WERI-Rb-1 (cell line): ENCODE results near the gene TBC1D3H.
"Not testable (repeated sequence)": the region's sequence is repeated elsewhere in the genome, so short reads cannot be mapped to it uniquely, and the experiment has no call there.

ENCODE experiments used
- DNase-seq: peaks from one replicate; pipeline ENCODE4 v3.0.0-alpha.2; 2020
- H3K27ac ChIP-seq: fragments of 250-450 bp; sonication (Bioruptor Pico); 2 replicates; pipeline ENCODE4 v1.5.1; 2020; ENCODE audit warnings: mild to moderate bottlenecking, moderate library complexity
- H3K27me3 ChIP-seq: fragments of 250-450 bp; sonication (Bioruptor Pico); 2 replicates; pipeline ENCODE4 v1.5.1; 2021; ENCODE audit warnings: mild to moderate bottlenecking, low read depth, moderate library complexity; ENCODE audit not compliant: insufficient read depth, severe bottlenecking
- H3K36me3 ChIP-seq: fragments of 250-450 bp; sonication (Bioruptor Pico); 2 replicates; pipeline ENCODE4 v1.5.1; 2020; ENCODE audit warnings: mild to moderate bottlenecking, moderate library complexity
- H3K4me3 ChIP-seq: 2 replicates; pipeline ENCODE4 v1.5.1; 2011; ENCODE audit warnings: low read depth, mild to moderate bottlenecking, control low read depth, low read length
- H3K9me3 ChIP-seq: fragments of 250-450 bp; sonication (Bioruptor Pico); 2 replicates; pipeline ENCODE4 v1.5.1; 2021; ENCODE audit warnings: mild to moderate bottlenecking, moderate library complexity; ENCODE audit not compliant: severe bottlenecking

The TBC1D3H gene

DNA sequence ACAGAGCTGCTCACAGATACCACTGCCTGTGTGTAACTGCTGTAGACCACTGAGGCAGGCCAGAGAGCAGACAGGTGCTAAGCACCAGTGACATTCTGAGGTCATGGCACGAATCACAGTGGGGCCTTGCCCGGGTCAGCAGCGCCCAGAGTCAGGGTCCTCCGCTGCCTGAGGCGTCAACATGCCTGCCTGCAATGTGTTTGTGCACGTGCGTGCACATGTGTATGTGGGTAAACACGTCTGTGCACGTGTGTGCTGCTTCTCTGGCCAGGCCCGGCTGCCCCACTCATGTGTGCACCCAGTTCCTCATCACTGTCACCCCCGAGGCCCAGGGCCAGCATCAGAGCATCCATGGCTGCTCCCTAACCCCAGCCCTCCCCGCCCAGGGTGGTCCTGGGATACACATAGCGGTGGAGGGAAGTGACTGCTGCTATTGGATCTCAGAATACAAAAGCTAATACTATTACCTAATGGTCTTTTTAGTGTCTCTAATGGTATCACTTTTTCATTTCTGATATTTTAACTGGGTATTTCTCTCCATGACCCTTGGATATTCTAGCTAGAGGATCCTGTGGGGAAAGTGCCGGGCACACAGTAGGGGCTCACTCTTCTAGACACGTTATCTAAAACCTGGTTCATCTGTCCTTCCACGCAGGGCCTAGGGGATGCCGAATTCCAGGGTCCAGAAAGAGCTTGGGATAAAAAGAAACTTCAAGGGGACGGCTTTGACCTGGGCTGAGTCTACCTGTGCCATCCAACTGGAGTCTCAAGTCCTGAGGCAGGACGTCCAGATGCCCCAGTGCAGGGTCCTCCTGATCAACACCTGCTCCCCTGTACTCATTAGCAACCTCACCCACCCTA lies at the start of gene TBC1D3H:
Gene TBC1D3H (minus strand): TSS at position 51 of the 861 bp plus-strand sequence. CDS start 1,540 bp downstream, outside the sequence.
- not testable (repeated sequence) for H3K27ac ChIP-seq, H3K9me3 ChIP-seq, DNase-seq, H3K36me3 ChIP-seq, H3K4me3 ChIP-seq, H3K27me3 ChIP-seq

DNA sequence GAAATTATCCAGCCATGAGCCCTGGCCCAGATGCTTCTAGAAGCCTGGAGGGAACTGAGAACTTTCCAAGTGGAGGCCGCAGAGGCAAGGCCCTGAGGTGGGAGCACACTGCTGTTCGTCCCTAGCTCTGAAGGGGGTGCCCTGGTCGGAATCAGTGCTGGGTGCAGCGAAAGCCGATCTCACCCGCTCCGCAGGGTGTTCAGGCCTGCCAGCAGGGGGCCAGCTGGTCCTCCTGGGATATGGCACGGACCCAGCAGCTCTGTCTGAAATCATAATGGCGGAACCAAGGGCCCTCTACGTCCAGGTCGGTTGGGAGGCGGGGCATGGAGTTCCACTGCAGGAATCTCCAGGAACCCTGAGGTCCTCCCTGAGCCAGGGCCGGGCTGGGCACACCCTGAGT lies 40.7 kb upstream of the TBC1D3H start:
- H3K4me3 ChIP-seq, H3K27ac ChIP-seq, DNase-seq, H3K36me3 ChIP-seq, H3K9me3 ChIP-seq, H3K27me3 ChIP-seq: not testable (repeated sequence)

DNA sequence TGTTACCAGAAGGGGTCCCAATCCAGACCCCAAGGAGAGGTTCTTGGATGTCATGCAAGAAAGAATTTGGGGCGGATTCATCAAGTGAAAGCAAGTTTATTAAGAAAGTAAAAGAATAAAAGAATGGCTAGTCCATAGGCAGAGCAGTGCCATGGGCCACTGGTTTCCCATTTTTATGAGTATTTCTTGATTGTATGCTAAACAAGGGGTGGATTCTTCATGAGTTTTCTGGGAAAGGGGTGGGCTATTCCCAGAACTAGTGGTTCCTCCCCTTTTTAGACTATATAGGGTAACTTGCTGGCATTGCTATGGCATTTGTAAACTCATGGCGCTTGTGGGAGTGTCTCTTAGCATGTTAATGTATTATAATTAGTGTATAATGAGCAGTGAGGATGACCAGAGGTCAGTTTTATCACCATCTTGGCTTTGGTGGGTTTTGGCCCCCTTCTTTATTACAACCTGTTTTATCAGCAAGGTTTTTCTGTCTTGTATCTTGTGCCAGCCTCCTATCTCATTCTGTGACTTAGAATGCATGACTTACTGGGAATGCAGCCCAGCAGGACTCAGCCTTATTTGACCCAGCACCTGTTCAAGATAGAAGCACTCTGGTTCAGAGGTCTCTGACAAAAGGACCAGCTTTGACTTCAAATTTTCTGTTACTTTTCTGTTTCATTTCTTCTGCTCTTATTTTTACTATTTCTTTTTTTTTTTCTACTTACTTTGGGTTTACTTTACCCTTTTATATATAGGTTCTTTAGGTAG lies 27.1 kb upstream of the TBC1D3H start:
- H3K27me3 ChIP-seq, H3K4me3 ChIP-seq, H3K9me3 ChIP-seq, DNase-seq, H3K27ac ChIP-seq, H3K36me3 ChIP-seq: not testable (repeated sequence)

- not testable (repeated sequence) for H3K36me3 ChIP-seq, DNase-seq, H3K27me3 ChIP-seq, H3K4me3 ChIP-seq, H3K9me3 ChIP-seq, H3K27ac ChIP-seq
Observed at GRCh38 chr17:36390943-36391645, 2.9 kb upstream of the TBC1D3H start.

DNA sequence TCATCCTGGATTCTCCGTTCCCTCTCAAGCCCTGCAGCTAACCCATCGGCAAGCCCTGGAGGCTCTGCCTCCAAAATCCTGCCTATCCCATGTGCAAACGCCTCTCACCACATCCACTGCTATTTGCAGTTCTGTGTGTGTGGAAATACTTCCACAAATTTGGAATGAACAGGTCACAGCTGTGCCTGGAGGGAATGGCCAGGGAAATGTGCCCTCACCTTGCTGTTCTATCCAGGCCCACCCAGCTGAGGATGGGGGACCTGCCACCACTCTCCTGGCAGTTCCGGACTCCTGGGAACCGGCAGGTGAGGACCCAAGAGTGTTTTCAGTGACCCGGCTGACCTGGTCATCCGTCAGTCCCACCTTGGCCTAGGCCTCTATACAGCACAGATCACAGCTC lies 12.3 kb downstream of the TBC1D3H start:
- not testable (repeated sequence) for H3K36me3 ChIP-seq, DNase-seq, H3K27ac ChIP-seq, H3K9me3 ChIP-seq, H3K4me3 ChIP-seq, H3K27me3 ChIP-seq

DNA sequence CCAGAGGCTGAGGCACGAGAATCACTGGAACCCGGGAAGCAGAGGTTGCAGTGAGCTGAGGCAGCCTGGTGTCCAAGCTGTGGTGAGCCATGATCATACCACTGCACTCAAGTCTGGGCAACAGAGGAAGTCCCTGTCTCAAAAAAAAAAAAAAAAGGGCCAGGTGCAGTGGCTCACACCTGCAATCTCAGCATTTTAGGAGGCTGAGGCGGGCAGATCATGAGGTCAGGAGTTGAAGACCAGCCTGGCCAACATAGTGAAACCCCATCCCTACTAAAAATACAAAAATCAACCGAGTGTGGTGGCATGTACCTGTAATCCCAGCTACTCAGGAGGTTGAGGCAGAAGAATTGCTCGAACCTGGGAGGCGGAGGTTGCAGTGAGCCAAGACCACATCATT lies 25.7 kb downstream of the TBC1D3H start:
- not testable (repeated sequence) for H3K27ac ChIP-seq, H3K4me3 ChIP-seq, H3K9me3 ChIP-seq, H3K36me3 ChIP-seq, DNase-seq, H3K27me3 ChIP-seq
